ENCODE data around the gene PDCD7.
"Not testable (repeated sequence)": the region's sequence is repeated elsewhere in the genome, so short reads cannot be mapped to it uniquely, and the experiment has no call there.

The PDCD7 gene

DNA sequence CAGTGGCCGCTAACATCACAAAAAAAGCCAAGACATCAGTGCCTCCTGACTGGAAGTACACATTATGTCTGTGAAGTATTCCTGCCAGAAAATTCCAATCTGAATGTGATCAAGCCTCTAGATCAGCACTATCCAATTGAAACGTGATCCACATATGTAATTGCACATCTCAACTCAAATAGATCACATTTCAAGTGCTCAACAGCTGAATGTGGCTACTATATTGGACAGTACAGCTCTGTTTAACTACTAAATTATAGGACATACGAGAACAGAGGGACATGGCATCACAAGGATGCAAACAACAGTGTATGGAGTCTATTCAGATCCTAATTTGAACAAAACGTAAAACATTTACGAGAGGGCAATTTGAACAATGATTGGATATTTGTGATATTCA is 18.1 kb downstream of the PDCD7 start:
- peak; percentile 20 for DNase-seq

DNA sequence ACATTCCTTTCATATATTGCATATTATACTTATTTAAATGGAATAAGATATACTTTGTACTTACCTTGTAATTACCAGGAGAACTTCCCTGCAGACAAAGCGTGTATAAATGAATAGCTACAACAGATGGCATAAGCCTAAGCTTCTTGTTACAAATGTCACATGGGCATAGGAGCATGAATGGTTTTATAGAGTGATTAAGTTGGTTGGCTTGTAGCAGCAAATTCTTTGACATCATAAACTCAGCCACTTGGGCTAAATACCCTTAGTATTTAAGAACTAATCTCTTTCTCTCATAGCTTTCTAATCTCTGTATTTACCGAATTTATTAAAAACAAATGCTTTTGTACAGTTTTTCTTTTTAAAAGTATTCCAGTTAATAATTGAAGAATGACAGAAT is 18.5 kb downstream of the PDCD7 start, which contains the start of gene UBAP1L:
Gene UBAP1L, minus strand, starts transcription at position 115 of the 400 bp plus-strand sequence. CDS start 8,985 bp downstream, outside the sequence.
- no peak for DNase-seq

DNA sequence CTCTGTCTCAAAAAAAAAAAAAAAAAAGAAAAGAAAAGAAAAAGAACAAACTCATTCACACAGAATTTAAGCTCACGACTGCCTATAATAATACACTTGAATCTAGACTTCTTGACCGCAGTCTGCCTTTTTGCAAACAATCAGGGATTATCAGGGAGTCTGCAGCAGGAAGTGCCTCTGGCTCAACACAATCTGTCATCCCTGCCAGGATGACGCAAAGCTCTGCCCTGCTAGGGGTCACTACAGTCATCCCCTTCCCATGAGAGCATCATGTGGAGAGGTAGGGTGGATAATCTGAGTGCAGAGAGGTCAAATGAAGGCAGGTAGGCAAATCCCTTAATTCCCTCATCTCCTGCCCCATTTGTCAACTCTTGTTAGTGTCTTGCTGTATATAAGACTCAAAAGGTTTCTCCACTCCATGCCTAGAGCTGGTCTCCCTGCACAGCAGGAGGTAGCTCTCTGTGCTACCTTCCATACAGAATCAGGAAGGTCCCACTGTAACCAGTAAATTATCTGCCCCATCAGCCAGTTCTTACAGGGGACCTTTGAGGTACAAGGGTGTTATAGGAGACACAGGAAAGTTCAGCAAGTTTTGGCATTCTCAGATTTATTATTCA is 22.8 kb downstream of the PDCD7 start:
- no peak for DNase-seq

DNA sequence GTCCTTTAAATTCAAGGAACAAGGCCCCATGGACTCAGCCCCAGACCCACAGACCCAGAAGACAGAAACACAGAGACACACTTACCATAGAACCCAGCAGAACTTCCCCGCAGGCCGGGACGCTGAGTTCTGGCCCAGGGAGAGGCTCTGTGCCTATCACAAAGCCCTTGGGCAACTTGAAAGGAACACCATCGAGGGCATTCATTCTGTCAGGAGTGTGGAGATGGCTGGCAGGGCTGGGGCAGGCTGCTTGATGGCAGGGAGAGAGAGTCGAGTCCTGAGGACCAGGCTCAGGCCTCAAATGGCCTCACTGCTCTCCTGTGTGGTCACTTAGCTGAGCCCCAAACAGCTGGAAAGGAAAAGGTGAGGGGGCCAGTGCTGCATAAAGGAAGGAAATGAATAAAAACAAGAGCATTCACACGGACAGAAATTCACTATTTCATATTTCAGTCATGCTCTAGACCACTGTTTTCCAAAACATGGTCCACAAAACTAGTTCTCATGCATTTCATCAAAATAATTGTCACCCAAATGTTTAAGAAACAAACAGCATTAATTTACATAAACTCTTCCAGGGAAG is 27.5 kb downstream of the PDCD7 start:
- no peak for DNase-seq

DNA sequence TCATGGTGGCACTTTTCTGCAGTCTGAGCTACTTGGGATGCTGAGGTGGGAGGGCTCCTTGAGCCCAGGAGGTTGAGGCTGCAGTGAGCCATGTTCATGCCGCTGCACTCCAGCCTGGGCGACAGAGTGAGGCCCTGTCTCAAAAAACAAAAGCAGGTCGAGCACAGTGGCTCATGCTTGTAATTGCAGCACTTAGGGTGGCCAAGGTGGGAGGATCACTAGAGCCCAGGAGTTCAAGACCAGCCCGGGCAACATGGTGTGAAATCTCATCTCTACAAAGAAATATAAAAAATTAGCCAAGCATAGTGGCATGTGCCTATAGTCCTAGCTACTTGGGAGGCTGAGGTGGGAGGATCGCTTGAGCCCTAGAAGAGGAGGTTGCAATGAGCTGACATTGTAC is 28.6 kb downstream of the PDCD7 start:
- no peak for DNase-seq

DNA sequence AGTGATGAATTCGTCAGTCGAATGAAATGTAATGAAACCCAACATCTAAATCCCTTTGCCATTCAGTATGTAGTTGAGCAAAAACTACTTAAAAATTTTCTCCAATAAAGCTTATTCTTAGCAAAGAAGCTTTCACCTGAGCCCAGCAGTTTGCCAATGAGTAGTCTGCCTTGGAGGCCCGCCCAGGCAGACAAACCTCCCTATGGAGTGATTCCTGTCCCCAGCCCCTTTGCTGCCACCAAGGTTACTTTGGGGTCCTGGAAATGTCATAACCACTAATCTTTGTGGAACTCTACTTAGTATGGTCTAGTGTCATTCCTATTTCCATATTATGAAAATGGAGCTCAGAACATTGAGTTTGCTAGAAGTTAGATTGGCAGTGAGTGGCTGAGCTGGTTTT is 30.7 kb downstream of the PDCD7 start:
- no peak for DNase-seq

DNA sequence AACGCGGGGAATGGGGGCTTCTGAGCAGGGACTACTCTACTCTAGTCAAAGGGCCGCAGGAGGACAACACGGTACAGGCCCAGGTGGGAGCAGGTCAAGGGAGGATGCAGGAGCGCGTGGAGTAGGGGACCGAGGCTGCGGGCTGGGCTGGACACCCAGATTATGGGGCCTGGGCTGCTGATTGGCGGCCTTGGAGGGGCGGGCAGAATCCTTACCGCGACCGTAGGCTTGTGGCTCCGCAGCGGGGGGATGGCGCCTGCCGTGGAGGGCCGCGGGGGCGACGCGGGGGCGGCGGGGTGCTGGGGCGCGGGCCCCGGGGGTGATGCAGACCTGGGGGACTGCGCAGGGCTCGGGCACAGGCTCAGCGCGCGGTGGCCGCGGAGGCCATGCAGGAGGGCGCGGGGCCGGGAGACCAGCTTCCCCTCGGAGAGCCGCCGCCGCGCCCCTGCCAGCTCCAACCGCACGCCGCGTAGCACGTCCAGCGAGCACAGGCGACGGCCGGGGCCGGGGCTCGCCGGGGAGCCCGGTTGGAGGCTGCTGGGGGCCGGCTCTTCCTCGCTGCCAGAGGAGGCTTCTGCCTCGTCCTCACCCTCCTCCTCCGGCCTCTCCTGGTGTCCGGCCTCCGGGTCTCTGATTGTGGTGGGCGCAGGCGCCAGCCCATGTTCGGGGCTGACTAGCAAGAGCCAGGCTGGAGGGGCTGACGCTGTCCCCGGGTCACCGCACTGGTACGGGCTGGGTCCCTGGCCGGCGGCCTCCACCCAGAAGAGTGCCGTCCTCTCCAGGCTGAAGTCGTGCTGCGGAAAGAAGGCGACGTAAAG is 31.5 kb downstream of the PDCD7 start:
- DNase-seq = no peak

DNA sequence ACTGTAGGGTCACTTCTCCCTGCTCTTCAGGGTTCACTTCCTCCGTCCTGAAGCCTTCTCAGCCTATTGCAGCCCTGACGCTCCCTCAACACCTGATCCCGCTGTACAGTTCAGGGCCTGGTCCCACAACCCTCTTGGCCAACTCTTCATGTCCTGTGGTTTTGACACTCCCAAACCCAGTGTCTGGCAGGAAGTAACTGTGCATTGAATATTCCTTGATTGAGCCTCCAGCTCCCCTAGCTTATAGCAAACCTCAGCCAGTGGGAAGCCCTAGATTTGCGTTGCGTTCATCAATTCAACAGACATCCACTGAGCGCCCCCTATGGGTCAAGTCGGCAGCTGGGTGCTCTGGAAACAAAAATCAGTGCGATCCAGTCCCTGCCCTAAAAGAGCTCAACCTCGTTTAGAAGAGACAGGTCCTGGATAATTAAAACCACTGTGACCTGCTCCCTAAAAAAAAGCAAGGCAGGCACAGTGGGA is 32.2 kb downstream of the PDCD7 start:
- DNase-seq = no peak

DNA sequence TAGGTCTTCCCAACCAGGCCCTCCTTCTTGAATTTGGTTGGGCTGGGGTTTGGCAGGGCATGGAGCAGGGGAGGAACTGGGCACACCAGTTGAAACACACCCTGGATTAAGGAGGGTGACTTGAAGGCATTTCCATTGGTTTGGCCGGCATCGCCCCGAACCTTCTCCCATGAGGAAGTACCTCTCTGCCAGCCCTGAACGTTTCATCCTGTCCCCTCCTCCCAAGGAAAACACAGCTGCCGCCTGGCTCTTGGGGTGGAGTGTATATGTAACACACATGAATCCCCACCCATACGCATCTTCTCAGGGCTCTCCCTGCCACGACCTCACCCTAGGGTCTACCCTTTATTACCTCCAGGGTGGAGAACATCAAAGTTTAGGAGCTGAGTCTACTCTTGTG is 33.2 kb downstream of the PDCD7 start:
- no peak for DNase-seq

DNA sequence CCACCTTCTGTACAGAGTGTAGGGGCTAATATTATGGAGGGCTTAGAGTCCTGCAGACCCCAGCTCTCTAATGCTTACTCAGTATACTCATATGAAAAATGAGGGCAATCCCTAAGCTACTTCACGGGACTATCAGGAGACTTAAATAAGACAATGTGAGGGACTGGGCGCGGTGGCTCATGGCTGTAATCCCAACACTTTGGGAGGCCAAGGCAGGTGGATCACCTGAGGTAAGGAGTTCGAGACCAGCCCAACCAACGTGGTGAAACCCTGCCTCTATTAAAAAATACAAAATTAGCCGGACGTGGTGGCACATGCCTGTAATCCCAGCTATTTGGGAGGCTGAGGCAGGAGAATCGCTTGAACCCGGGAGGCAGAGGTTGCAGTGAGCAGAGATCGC is 33.8 kb downstream of the PDCD7 start:
- DNase-seq = not testable (repeated sequence)

DNA sequence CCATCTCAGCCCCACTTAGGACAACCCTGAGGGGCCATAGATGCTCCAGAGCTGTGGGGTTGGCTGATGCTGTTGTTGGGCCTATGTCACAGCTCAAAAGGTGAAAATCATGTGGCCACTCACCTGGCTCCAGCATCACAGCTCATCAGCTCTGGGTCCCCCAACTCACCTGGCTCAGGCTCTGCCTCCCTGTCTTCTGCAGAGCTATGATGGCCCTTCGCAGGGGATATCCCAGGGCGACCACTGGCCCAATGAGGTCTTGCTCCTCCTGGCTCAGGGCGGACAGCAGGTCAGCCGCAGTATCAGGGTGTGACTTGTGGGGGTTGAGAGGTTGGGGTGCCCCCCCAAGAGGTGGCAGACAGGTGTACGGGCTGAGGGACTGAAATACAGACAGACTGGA is 34.3 kb downstream of the PDCD7 start:
- DNase-seq = no peak

DNA sequence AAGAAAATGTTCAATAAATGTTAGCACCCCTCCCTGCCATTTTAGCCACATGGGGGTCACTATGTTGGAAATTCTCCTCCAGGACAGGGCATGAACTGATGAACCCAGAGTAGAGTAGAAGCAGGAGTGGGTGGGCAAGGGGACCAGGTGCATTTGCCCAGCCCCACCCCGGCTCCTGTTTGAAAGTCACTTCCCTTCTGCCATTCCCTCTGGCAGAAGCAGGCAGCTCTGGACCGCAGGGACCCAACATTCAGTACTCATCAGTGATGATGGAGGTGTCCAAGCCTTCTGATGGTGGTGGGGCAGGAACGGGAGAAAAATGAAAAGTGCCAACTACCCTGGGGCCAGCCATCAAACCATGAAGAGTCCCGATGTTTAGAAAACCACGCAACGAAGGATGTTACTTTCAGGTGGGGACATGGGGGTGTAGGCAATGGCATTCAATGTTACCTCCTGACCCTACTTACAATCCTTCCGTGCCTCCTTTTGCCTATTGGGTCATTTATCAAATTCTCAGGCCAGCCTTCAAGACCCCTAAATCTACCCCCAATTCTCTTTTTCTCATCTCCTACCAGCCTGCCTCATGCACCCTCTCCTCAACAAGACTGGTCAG is 35.9 kb downstream of the PDCD7 start:
- no peak for DNase-seq

DNA sequence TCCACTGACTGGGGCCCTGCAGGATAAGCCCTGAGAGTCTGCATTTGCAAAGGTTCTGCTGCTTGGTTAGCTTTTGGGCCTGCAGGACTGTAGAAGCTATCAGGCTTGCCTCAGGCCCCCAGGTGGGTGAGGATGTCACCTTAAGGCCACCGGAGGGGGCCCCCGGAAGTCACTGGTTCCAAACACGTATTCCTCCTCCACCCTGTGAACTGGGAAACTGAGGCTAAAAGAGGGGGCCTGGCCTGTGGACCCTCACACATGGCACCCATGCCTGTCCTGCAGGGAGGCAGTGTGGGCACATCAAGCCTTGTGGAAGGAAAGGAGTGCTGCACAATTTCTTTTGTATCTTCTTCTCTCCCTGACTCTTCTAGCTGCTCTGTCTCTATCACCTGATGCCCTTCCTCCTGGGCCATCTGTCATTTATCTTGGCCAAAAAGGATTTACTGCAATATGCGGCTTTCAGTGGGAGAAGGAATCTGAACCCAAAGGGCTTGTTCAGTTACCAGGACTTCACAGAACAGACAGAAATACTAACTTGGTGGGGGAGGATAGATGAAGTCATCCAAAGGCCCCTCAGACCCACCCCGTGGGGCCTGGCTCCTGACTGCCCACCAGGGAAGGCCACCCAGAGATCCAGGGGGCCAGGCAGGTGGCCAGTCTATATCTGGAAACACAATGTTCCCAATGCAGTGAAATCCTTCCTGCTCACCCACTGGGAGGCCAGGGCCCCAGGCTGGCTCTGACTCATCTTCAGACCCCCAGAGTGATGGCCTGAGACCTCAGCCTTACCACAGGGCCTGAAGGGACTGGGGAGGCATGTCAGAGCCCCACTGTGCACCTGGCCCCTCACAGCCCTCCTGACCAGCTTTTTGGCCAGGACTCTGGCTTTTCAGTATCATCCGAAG is 36.9 kb downstream of the PDCD7 start:
- DNase-seq = no peak

DNA sequence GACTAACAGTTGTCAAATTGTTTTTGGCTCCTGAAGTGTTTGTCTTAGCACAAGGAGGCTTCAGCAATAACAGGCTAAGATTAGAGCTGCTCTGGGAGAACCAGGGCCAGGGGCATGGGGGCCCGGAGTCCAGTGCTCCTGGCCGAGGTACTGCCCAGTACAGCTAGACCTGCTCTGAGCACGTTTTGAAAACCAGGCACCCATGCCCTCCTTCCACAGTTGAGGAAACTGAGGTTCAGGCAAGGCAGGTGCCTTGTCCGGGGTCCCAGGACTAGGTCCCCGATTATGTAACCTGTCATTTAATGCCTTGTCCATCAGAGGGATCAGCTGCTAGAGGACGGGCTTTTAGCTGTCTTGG is 37.9 kb downstream of the PDCD7 start:
- no peak for DNase-seq

DNA sequence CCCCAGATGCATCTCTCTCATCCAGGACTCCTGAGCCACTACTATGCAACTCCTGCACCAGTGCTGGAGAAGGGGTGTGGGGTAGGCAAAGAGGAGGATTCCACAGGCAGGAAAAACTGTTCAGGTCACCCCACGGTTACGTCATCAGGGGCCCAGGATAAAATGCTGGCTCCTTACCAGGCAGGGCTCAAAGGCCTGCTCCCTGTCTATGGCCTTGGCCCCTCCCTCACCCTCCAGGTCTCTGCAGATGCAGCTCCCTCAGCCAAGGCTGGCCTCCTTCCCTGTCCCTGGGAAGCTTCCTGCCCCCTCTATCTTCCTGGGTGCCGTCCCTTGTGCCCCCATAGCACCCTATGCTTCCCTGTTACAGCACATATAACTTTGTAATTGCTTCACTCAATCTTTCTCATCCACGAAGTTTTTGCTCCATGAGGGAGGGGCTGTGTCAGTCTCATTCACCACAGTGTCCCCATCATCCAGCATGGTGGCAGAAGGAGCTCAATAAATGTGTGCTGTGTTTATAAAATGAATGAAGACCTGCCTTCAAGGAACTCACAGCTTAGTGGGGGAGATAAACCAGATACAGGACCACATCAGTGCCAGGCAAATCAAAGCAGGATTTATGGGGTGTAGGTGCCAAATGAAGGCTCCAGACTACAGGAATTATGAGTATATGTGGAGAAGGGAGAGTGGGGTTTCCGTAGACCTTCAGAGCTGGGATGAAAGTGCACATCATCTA is 38.4 kb downstream of the PDCD7 start:
- no peak for DNase-seq

DNA sequence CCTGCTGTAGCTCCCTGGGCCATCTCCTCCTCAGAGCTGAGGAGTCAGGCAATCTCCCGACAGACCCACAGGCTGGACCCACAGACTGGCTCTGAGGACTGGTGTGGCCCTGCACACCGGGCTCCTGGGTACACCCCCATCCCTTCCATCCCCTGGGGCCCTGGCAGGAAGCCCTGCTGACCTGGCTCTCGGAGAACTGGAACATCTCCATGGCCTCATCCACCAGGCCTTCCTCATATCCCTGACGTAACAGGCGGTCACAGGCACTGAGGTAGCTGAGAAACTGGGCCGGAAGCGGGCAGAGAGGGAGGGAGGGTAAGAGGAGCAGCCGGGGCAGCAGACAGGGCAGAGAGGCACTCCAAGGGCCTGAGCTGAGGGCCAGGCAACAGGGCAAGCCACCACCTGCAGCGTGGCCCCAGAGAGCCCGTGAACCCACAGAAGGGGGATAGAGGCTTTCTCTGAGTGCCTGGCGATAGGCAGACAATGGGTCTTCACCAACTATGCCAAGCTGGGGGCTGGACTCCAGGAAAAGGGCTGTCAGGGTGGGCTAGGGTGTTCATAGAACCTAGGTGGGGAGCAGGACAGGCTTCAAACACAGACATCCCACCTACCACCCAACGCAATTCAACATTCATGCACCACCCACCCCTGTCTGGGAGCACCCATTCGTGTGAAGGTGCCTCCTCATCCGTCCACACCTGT is 39.2 kb downstream of the PDCD7 start:
- DNase-seq = no peak

DNA sequence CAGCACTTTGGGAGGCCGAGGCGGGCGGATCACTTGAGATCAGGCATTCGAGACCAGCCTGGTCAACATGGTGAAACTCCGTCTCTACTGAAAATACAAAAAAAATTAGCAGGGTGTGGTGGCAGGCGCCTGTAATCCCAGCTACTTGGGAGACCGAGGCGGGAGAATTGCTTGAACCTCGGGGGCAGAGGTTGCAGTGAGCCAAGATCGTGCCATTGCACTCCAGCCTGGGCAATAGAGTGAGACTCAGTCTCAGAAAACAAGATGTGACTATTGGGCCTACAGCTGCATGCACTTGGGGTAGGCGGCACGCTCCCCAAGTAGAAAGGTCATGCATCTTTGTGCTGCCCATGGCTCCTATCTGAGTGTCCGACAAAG is 39.8 kb downstream of the PDCD7 start:
- not testable (repeated sequence) for DNase-seq

DNA sequence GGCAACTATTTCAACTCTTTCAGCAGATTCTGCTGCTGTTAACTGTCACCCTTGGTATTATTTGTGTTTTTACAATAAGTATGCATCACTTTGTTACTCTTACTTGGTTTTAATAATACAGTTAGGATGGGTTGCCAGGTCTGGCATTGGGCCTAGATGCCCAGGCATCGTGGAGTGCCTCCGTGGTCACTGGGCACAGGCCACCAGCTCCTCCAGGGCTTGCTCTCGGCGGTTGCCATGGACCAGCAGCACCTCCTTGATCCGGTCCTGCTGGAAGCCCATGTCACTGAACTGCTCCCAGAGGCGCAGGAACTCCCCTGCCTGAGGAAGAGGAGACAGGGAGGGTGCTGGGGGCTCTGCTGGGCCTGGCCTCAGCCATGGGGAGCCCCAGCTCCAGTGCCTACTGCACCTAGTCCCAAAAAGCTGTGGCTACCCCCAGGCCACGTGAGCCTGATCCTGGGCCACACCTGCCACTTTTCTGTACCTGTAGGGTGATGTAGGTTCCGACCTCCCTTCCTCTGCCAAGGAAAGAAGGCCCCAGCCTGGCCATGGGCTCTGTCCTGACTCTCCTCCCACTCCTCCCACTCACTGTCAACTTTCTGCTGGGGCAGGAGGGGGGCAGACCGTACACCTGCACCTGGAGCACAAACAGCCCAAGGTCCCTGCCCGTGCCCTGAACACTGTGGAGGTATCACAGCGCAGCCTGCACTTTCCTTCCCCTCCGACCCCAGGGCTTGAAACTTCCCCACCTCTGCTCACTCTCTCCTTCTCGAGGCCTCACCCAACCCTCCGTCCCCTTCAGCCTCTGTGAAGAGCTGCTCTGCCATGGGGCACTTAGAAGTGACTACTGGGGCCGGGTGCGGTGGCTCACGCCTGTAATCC is 40.5 kb downstream of the PDCD7 start:
- DNase-seq = no peak

DNA sequence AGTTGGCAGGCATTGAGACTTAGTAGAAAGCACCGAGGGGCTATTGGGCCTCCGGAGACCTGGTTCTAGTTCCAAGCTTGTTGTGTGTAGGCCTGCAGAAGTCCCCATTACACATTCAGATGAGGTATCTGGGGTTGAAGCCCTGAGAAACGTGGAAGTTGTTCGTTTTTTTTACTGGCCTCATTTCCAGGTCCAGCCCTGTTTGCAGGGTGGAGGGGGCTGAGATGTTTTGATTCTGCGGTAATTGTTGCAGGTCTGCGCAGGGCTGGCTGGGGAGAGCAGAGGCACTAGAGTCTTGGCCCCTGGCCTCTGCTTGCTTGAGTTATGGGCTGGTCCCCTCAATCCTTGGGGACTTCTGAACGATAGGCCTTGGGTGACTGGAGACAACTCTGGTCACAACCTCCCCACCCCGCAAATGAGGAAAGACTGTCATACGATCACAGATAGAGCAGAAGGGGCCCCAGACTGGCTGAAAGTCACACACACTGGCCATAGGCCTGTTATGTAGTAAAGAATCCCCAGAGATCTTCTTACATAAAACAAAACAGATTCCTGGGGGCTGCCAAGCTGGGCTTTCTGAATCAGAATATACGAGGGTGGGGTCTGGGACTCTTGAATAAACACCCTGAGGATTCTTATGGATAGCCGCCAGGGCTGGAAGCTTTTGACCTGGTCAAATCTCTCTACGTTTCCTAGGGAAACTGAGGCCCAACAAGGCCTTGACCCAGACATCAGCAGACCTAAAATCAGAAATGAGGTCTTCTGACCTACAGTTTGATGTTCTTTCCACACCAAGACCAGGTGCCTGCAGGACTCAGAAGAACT is 41.5 kb downstream of the PDCD7 start:
- no peak for DNase-seq
